CD4-positive, alpha-beta T cell (primary cell): Measurements from ENCODE around the gene RASD2. TPM values are rescaled to one million over a fixed set of nuclear protein-coding genes. Genes with fewer than 3 reads are reported as not detected.

Experiments
- ATAC-seq: fragments of 200-7000 bp; cut with Tn5 transposase; one replicate; pipeline ENCODE4 v1.10.0; 2022; ENCODE audit warnings: mild to moderate bottlenecking; ENCODE audit not compliant: poor library complexity
- CTCF ChIA-PET: fragments of 350-600 bp; sonication (Branson Sonifier 250); formaldehyde crosslinking; loops from one replicate; lab custom pipeline; 2021; ENCODE audit warnings: antibody characterized with exemption, inconsistent platforms; lab: Charles Lee
- POLR2A ChIA-PET: fragments of 350-600 bp; sonication (Branson Sonifier 250); formaldehyde crosslinking; loops from one replicate; lab custom pipeline; 2021; ENCODE audit warnings: antibody characterized with exemption, inconsistent platforms; lab: Charles Lee
- DNase-seq, 14 experiments: peaks; one replicate each; pipeline ENCODE4 v3.0.0-alpha.2; 2013 to 2020; ENCODE audit warnings: mixed read lengths in 2 of 14
- H3K27ac ChIP-seq, 2 donors: one replicate each; pipeline versions ENCODE4 v1.5.1 to v1.7.0; 2013; ENCODE audit warnings: low read length in 2 of 2, low read depth in 1 of 2, mild to moderate bottlenecking in 1 of 2
- H3K27me3 ChIP-seq, 2 experiments: 1 replicate in 1 of 2; 2 replicates in 1 of 2; pipeline versions ENCODE4 v1.6.1 to v1.7.0; 2013; ENCODE audit warnings: low read length in 2 of 2, control low read depth in 1 of 2, mild to moderate bottlenecking in 1 of 2, moderate library complexity in 1 of 2; ENCODE audit not compliant: insufficient read depth in 2 of 2, control insufficient read depth in 1 of 2
- H3K36me3 ChIP-seq: one replicate; pipeline ENCODE4 v1.6.1; 2013; ENCODE audit warnings: low read length, control low read depth; ENCODE audit not compliant: insufficient read depth
- H3K4me1 ChIP-seq: one replicate; pipeline ENCODE4 v1.6.1; 2013; ENCODE audit warnings: low read length, control low read depth; ENCODE audit not compliant: insufficient read depth
- H3K4me3 ChIP-seq: one replicate; pipeline ENCODE4 v1.5.1; 2013; ENCODE audit warnings: mild to moderate bottlenecking, low read length, moderate library complexity
- H3K9me3 ChIP-seq, 2 experiments: 1 replicate in 1 of 2; 2 replicates in 1 of 2; pipeline versions ENCODE4 v1.6.1 to v1.7.0; 2013; ENCODE audit warnings: low read length in 2 of 2, mild to moderate bottlenecking in 2 of 2, control low read depth in 1 of 2, moderate library complexity in 1 of 2; ENCODE audit not compliant: control insufficient read depth in 1 of 2, insufficient read depth in 1 of 2
- H3K27ac Mint-ChIP-seq: one replicate; pipeline ENCODE4 v1.8.0; 2020; ENCODE audit warnings: mixed read lengths
- H3K27me3 Mint-ChIP-seq: one replicate; pipeline ENCODE4 v1.8.0; 2021; ENCODE audit warnings: mixed read lengths
- H3K36me3 Mint-ChIP-seq: one replicate; pipeline ENCODE4 v1.8.0; 2021; ENCODE audit warnings: low read depth, mixed read lengths
- H3K4me1 Mint-ChIP-seq: one replicate; pipeline ENCODE4 v1.8.0; 2021; ENCODE audit warnings: low read depth, mixed read lengths
- H3K4me3 Mint-ChIP-seq: one replicate; pipeline ENCODE4 v1.8.0; 2020; ENCODE audit warnings: mild to moderate bottlenecking, mixed read lengths
- H3K9me3 Mint-ChIP-seq: one replicate; pipeline ENCODE4 v1.8.0; 2020; ENCODE audit warnings: mixed read lengths
- intact Hi-C, 2 experiments: fragments of 100-400 bp; cut with DNase I in 1 of 2; cut with micrococcal nuclease in 1 of 2; formaldehyde crosslinking; loops; one replicate each; pipeline versions ENCODE4 v1.15.1 to v1.9.0; 2023 to 2025; cut with DNase I, micrococcal nuclease
- total RNA-seq, 174 experiments: library from RNA in 2 of 174; stranded (reverse) in 2 of 174; gene quantifications; one replicate each; pipeline ENCODE4 v1.2.3 and lab custom pipeline; 2021 to 2026
- TF ChIP-seq, protein P1 (sequence below): fragments of 200-600 bp; IDR thresholded peaks from one replicate; pipeline ENCODE4 v1.8.0; 2022; ENCODE audit warnings: antibody characterized with exemption, mild to moderate bottlenecking

Gene RASD2
- total RNA-seq, 2 experiments from 2014 or later = 1.4 to 1.6 TPM

DNA sequence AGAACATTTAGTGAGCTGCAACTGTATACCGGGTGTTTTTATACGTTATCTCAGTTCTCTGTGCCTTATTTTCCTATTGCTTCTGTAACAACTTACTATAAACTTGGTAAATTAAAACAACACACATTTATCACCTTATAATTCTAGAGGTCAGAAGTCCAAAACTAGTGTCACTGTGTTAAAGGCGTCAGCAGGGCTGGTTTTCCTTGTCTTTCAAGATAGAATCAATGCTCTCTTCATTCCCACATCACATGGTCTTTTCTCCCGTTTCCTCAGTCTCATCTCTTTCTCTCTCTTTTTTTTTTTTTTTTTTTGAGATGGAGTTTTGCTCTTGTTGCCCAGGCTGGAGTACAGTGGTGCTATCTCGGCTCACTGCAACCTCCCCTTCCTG, 40.4 kb downstream of the RASD2 start:
- H3K4me1 ChIP-seq = no peaks in the 10 kb centered on the region
- Mint-ChIP-seq H3K36me3 (no peaks in the 10 kb centered on the region), H3K4me3 (no peak overlapping the region), H3K27ac (no peak overlapping the region), H3K4me1 (no peaks in the 10 kb centered on the region), H3K9me3 (no peaks in the 10 kb centered on the region), H3K27me3 (no peaks in the 10 kb centered on the region)
- DNase-seq = no peak
- H3K36me3 ChIP-seq = no peaks in the 10 kb centered on the region
- TF ChIP-seq, protein P1, sequence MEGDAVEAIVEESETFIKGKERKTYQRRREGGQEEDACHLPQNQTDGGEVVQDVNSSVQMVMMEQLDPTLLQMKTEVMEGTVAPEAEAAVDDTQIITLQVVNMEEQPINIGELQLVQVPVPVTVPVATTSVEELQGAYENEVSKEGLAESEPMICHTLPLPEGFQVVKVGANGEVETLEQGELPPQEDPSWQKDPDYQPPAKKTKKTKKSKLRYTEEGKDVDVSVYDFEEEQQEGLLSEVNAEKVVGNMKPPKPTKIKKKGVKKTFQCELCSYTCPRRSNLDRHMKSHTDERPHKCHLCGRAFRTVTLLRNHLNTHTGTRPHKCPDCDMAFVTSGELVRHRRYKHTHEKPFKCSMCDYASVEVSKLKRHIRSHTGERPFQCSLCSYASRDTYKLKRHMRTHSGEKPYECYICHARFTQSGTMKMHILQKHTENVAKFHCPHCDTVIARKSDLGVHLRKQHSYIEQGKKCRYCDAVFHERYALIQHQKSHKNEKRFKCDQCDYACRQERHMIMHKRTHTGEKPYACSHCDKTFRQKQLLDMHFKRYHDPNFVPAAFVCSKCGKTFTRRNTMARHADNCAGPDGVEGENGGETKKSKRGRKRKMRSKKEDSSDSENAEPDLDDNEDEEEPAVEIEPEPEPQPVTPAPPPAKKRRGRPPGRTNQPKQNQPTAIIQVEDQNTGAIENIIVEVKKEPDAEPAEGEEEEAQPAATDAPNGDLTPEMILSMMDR = no peak
- H3K9me3 ChIP-seq = no peaks in the 10 kb centered on the region
- intact Hi-C loops = no loop called here
- no peak overlapping the region for H3K4me3 ChIP-seq
- ChIA-PET POLR2A (no interaction called here), CTCF (no interaction called here)
- no peak for ATAC-seq
- no peaks in the 10 kb centered on the region for H3K27me3 ChIP-seq
- H3K27ac ChIP-seq = no peak overlapping the region

DNA sequence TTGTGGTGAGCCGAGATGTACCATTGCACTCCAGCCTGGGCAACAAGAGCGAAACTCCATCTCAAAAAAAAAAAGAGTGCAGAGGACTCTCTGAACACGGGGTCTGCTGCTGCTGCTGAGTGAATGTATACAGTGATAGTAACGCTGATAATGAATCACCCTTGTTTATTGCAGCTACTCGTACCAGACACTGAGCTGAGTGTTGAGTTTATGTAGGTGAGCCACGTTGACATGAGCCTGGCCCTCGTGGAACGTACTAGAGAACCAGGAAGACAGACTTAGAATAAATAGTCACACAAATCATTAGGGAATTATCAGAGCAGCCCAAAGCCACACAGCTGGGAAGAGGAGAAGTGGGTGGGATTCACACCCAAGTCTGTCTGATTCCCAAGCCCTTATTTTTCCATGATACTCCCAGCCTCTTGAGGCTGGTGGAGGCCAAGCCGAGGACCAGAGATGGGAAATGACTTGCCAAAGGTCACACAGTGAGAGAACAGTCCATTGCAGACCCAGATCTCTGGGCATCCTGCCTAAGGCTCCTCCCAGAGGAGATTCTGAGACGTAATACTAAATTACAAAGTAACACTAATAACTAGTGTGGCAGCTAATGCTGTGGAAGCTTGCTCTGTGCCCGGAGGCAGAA, 41.7 kb downstream of the RASD2 start:
- ChIA-PET CTCF (interaction anchor here (1.0 to 2.5 kb wide), 2 partner anchors 152 to 231 kb away, joined by 4 to 11 read pairs; no protein-coding TSS in a partner anchor), POLR2A (interaction anchor here (0.7 kb wide), 1 partner anchor 30 kb away, joined by 3 read pairs; no protein-coding TSS in a partner anchor)
- Histone ChIP-seq H3K4me1 (no peaks in the 10 kb centered on the region), H3K4me3 (no peak overlapping the region), H3K27ac (no peak overlapping the region), H3K27me3 (no peaks in the 10 kb centered on the region), H3K9me3 (no peaks in the 10 kb centered on the region), H3K36me3 (no peaks in the 10 kb centered on the region)
- Mint-ChIP-seq H3K36me3 (no peaks in the 10 kb centered on the region), H3K4me3 (no peak overlapping the region), H3K27ac (no peak overlapping the region), H3K9me3 (no peaks in the 10 kb centered on the region), H3K27me3 (no peaks in the 10 kb centered on the region), H3K4me1 (no peaks in the 10 kb centered on the region)
- intact Hi-C loops = no loop called here
- ATAC-seq (no peak), DNase-seq (no peak)
- TF ChIP-seq, protein P1 = no peak

DNA sequence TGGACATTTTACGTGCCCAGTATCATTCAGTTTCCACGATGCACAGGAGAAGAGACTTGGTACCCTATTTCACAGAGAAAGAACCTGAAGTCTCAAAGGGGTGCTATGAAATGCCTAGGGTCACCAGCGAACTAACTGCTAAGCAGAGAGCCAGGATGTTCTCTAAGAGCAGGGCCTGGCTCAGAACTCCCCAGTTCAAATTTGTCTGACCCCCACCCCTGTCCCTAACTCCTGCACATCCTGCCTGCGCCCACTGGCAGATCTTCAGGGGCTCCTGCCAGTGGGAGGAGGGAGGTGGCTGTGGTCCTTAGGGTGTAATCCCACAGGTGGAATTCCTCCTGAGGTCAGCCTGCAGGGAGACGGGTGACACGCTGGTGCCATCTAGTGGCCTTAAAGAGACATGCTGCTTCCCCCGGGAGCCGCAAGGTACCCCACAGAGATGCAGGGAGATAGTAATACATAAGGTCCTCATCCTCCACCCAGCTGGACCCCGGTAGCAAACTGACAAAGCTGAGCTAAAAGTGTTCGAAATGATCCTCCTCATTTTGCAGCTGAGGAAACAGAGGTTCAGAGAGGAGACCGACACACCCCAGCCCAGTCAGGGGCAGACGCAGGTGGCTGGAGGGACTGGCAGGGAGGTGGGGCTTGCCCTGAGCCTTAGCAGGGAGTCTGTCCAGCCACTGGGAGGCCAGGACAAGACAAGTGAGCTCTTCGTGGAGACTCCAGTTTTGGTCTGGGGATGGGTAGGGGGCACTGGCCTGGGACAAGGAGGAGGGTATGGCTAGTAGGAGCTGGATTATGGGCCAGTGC, 42.4 kb downstream of the RASD2 start:
- Histone ChIP-seq H3K27me3 (no peaks in the 10 kb centered on the region), H3K4me3 (no peak overlapping the region), H3K36me3 (no peaks in the 10 kb centered on the region), H3K9me3 (no peaks in the 10 kb centered on the region), H3K4me1 (no peaks in the 10 kb centered on the region), H3K27ac (no peak overlapping the region)
- Mint-ChIP-seq H3K27me3 (no peaks in the 10 kb centered on the region), H3K9me3 (no peaks in the 10 kb centered on the region), H3K36me3 (no peaks in the 10 kb centered on the region), H3K27ac (no peak overlapping the region), H3K4me1 (no peaks in the 10 kb centered on the region), H3K4me3 (no peak overlapping the region)
- POLR2A ChIA-PET = no interaction called here
- ATAC-seq (peak; percentile 64), DNase-seq (peak; percentile 20 to 80 (median 41))
- TF ChIP-seq, protein P1 = peak; percentile 91
- CTCF ChIA-PET = interaction anchor here (1.0 to 2.5 kb wide), 2 partner anchors 153 to 232 kb away, joined by 4 to 11 read pairs; no protein-coding TSS in a partner anchor
- intact Hi-C loops = loop anchor here (1.0 kb wide), 2 partner anchors 153 to 233 kb away; no protein-coding TSS in a partner anchor
